Aorta (tissue), 5 donors: ENCODE measurements around the gene EIF4G3. TPM values are rescaled to one million over a fixed set of nuclear protein-coding genes. Genes with fewer than 3 reads are reported as not detected.

Source experiments
- ATAC-seq: fragments of 200-7000 bp; cut with Tn5 transposase; one replicate; pipeline ENCODE4 v1.9.1; 2022; ENCODE audit warnings: moderate library complexity; ENCODE audit not compliant: low FRiP score
- DNase-seq, 2 donors: peaks; one replicate each; pipeline ENCODE4 v3.0.0-alpha.2; 2020
- H3K27ac ChIP-seq, 2 donors: one replicate each; pipeline ENCODE4 v1.5.1; 2013; ENCODE audit warnings: low read length in 2 of 2, mild to moderate bottlenecking in 2 of 2, moderate library complexity in 2 of 2, control low read depth in 1 of 2, inconsistent platforms in 1 of 2, low read depth in 1 of 2
- H3K27me3 ChIP-seq, 2 donors: one replicate each; pipeline ENCODE4 v1.6.1; 2013; ENCODE audit warnings: control low read depth in 1 of 2, low read length in 1 of 2, mild to moderate bottlenecking in 1 of 2, moderate library complexity in 1 of 2; ENCODE audit not compliant: insufficient read depth in 2 of 2, control insufficient read depth in 1 of 2
- H3K36me3 ChIP-seq, 2 donors: one replicate each; pipeline ENCODE4 v1.6.1; 2013; ENCODE audit warnings: control low read depth in 1 of 2, low read length in 1 of 2, mild to moderate bottlenecking in 1 of 2; ENCODE audit not compliant: insufficient read depth in 2 of 2, control insufficient read depth in 1 of 2
- H3K4me1 ChIP-seq, 2 donors: one replicate each; pipeline ENCODE4 v1.6.1; 2013; ENCODE audit warnings: low read length in 2 of 2, control low read depth in 1 of 2, mild to moderate bottlenecking in 1 of 2, moderate library complexity in 1 of 2; ENCODE audit not compliant: insufficient read depth in 2 of 2, control insufficient read depth in 1 of 2
- H3K4me3 ChIP-seq, 2 donors: one replicate each; pipeline ENCODE4 v1.5.1; 2013; ENCODE audit warnings: low read length in 2 of 2, control low read depth in 1 of 2, mild to moderate bottlenecking in 1 of 2
- H3K9me3 ChIP-seq: one replicate; pipeline ENCODE4 v1.6.1; 2013; ENCODE audit warnings: mild to moderate bottlenecking, low read length; ENCODE audit not compliant: control insufficient read depth
- WGBS, 2 donors: extraction: QIAGEN DNeasy Blood & Tissue Kit; methylation state at CpG; one replicate each; pipeline ENCODE4 v1.1.7; 2013; 5-methylcytosine and 5-hydroxymethylcytosine counted together
- intact Hi-C, 2 donors: fragments of 100-400 bp; cut with DNase I; formaldehyde crosslinking; loops; one replicate each; pipeline versions ENCODE4 v1.14.2 to v1.15.0; 2022
- microRNA-seq, 2 donors: library from miRNA; unstranded; fragments of <30 nt; microRNA quantifications; one replicate each; pipeline ENCODE4 v1.2.0, GENCODE V29; 2020
- polyA plus RNA-seq, 2 donors: library from polyadenylated mRNA; stranded (reverse); fragments of 200-250 nt; gene quantifications; one replicate each; pipeline ENCODE4 v1.2.3, GENCODE V29; 2013
- total RNA-seq, 2 donors: library from RNA; stranded (reverse); fragmentation: NEBNext Ultra II Directional; extraction: Animal tissue kit (Norgen Biotek cat#: 25700); gene quantifications; one replicate each; pipeline ENCODE4 v1.2.1, GENCODE V29; 2021
- donor health status: healthy with polysubstance abuse.
- donor health status: Bipolar disorder and iron deficiency.
- donor health status: DM: no; HTN: no; CAD: no.
- donor health status: DM: no; HTN: no; CAD: no.
- donor health status: DM: yes; HTN: yes; CAD: no.

Gene EIF4G3
- total and polyA plus RNA-seq, 4 donors, result 7.3 to 84.4 (median 37.3) TPM

DNA sequence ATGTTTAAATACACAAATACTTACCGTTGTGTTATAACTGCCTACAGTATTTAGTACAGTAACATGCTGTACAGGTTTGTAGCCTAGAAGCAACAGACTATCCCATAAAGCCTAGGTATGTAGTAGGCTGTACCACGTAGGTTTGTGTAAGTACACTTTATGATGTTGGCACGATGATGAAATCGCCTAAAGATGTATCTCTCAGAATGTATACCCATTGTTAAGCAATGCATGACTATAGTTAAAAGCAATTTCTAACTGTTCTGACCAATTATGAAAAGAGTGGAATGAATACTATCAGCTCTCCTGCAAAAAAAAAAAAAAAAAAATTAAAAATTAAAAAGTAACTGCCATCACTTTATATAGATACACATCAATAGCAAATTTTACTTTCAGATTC, 401.0 kb downstream of the EIF4G3 start:
- Histone ChIP-seq H3K9me3 (no peaks in the 10 kb centered on the region), H3K4me1 (peaks cover 0 to 5% of the 10 kb centered on the region in 2 donors), H3K27ac (no peak overlapping the region), H3K27me3 (no peaks in the 10 kb centered on the region), H3K36me3 (peaks cover 2 to 3% of the 10 kb centered on the region in 2 donors), H3K4me3 (no peak overlapping the region)
- DNase-seq (no peak), ATAC-seq (no peak)
- intact Hi-C loops, result no loop called here
- WGBS, 2 donors, result 88 to 90% methylated on average over 4 of the region's 4 CpGs

- Histone ChIP-seq H3K9me3 (no peaks in the 10 kb centered on the region), H3K27ac (no peak overlapping the region), H3K27me3 (no peaks in the 10 kb centered on the region), H3K4me1 (no peaks in the 10 kb centered on the region), H3K4me3 (no peak overlapping the region), H3K36me3 (peaks cover 5 to 7% of the 10 kb centered on the region in 2 donors)
- intact Hi-C loops, result no loop called here
- WGBS, 2 donors, result 81 to 84% methylated on average over 3 of the region's 3 CpGs
- DNase-seq, result no peak
- no peak for ATAC-seq
These were observed 404.9 kb downstream of the EIF4G3 start for GRCh38 chr1:20771780-20772179.

DNA sequence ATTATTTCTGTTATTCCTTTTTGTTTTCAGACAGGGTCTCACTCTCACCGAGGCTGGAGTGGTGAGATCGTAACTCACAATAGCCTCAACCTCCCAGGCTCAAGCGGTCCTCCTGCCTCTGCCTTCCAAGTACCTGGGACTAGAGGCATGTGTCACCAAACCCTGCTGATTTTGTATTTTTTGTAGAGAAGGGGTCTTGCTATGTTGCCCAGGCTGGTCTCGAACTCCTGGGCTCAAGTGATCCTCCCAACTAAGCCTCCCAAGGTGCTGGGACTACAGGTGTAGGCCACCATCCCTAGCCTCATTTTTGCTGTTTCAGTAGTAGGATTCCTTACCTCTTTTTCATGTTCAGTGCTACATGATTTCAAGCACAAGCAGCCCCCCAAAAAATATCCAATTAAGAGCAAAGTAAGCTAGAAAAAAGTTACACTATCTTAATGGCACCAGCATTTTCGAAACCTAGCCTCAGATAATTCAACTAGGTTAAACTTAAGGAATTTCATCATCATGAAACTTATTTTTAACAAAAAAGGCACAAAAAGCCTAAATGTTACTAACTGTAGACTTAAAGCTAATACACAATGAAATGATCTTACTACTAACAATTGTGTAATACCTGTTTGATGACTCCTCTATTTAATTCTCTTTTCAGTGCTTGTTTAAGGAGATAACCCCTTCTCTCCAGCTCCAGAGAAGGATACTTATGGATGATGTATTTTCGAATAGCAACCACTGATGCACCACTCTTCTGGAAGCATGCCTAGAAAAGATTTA, 406.2 kb downstream of the EIF4G3 start:
- Histone ChIP-seq H3K9me3 (no peaks in the 10 kb centered on the region), H3K27me3 (no peaks in the 10 kb centered on the region), H3K36me3 (peaks cover 5 to 7% of the 10 kb centered on the region in 2 donors), H3K4me1 (no peaks in the 10 kb centered on the region), H3K4me3 (no peak overlapping the region), H3K27ac (no peak overlapping the region)
- DNase-seq (no peak), ATAC-seq (no peak)
- intact Hi-C loops, result no loop called here
- WGBS, 2 donors, result 90 to 92% methylated on average over 6 of the region's 6 CpGs

DNA sequence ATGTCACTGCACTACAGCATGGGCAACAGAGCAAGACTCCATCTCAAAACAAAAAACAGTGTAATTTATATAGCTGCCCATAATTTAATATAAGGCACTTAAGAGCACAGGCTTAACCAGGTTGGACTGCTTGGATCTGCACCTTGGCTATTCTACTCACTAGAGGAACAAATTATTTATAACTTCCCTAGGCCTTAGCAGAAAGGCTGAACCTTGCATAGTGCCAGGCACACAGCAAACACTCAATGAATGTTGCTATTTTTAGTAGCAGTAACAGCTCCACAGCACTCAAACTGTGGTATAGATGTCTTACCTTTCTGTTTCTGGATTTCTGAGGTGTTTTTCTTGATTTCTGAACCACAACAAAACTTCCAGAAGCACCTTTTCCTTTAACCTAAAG, 409.4 kb downstream of the EIF4G3 start:
- ATAC-seq (no peak), DNase-seq (no peak)
- Histone ChIP-seq H3K36me3 (peaks cover 5 to 9% of the 10 kb centered on the region in 2 donors), H3K9me3 (no peaks in the 10 kb centered on the region), H3K4me3 (no peak overlapping the region), H3K4me1 (no peaks in the 10 kb centered on the region), H3K27me3 (no peaks in the 10 kb centered on the region), H3K27ac (no peak overlapping the region)
- intact Hi-C loops, result loop anchor here in 1 of 2 donors (10.0 kb wide), 1 partner anchor 72 kb away; no protein-coding TSS in a partner anchor

DNA sequence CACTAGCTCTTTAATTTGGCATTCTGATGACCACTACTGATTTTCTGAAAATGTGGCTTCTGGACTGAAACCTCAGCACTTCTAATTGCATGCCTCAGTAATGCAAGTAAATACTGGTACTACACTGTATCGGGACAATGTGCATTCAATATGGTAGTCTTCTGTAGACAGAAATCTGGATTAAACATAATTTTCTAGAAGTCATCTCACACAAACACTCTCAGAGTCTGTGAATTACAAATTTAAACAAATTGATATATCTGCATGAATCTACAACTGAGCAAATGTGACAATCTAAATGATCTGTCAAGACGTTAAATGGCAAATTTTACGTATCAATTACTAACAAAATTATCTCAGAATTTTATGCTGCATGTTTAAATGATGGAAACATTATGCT, 413.3 kb downstream of the EIF4G3 start:
- no peaks in the 10 kb centered on the region for H3K4me1 ChIP-seq
- no peaks in the 10 kb centered on the region for H3K9me3 ChIP-seq
- peaks cover 5 to 7% of the 10 kb centered on the region in 2 donors for H3K36me3 ChIP-seq
- no peak overlapping the region for H3K27ac ChIP-seq
- ATAC-seq (no peak), DNase-seq (no peak)
- no peak overlapping the region for H3K4me3 ChIP-seq
- intact Hi-C loops, result loop anchor here in 1 of 2 donors (10.0 kb wide), 1 partner anchor 69 kb away; no protein-coding TSS in a partner anchor
- 94 to 96% methylated on average over 3 of the region's 3 CpGs for WGBS, 2 donors
- no peaks in the 10 kb centered on the region for H3K27me3 ChIP-seq

DNA sequence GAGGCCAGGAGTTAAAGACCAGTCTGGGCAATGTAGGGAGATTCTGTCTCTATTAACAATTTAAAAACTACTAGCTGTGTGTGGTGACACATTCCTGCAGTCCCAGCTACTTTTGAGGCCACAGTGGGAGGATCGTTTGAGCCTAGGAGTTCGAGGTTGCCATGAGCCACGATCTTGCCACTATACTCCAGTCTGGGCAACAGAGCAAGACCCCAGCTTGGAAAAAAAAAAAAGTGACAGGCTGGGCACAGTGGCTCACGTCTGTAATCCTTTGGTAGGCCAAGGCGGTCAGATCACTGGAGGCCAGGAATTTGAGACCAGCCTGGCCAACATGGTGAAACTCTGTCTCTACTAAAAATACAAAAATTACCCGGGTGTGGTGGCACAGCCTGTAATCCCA, 416.4 kb downstream of the EIF4G3 start:
- Histone ChIP-seq H3K36me3 (peaks cover 0 to 7% of the 10 kb centered on the region in 2 donors), H3K4me3 (no peak overlapping the region), H3K4me1 (no peaks in the 10 kb centered on the region), H3K9me3 (no peaks in the 10 kb centered on the region), H3K27ac (no peak overlapping the region), H3K27me3 (no peaks in the 10 kb centered on the region)
- ATAC-seq (no peak), DNase-seq (no peak)
- intact Hi-C loops, result loop anchor here in 1 of 2 donors (10.0 kb wide), 1 partner anchor 66 kb away; no protein-coding TSS in a partner anchor
- 91% methylated on average over 6 of the region's 6 CpGs for WGBS, 2 donors

Small RNA genes lying within 50 kb of the gene (microRNA-seq; reads per million reads assigned to microRNA genes)
- gene MIR1256, result 0 to 0.99 reads per million in 2 donors

Other genes starting within 250 kb of the EIF4G3 start
- gene ECE1, start 113.6 kb upstream of the EIF4G3 start, total RNA-seq, result 100 to 1,000 TPM; 135 to 155 TPM
- 100 to 1,000 TPM in 1 of 2 donors, 10 to 100 TPM in 1; 12.1 to 112 TPM for gene ECE1, start 113.6 kb upstream of the EIF4G3 start, polyA plus RNA-seq